ENCODE results near the gene SF3A1. TPM values are rescaled to one million over a fixed set of nuclear protein-coding genes. Genes with fewer than 3 reads are reported as not detected.
A peak's percentile ranks its signal among the peaks of the same experiment; 100 is the strongest.

Gene SF3A1
- total and polyA plus RNA-seq, 2 of the 13 experiments (the other 11 are each of a cell fraction or from before 2014, with no cell fraction given): 10.0 to 22.0 TPM

DNA sequence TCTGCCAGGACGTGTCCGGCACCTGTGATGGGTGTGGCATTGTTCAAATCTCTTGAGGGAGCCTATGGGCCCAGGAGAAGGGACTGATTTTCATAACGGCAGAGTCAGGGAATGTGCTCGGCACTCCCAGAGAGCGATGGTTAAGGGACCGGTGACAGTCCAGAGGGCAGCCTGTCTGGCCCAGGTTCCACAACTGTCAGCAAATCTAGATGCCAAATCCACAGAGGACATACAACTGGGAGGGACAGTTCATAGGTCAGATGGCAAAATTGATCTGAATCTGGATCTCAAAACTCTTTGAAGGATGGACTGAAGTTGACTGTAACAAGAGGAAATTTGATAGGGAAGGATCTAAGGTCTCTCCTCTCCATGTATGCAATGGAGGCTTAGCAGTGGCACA is 47.6 kb upstream of the SF3A1 start (continued):
- TF ChIP-seq ZEB1 (IDR thresholded peaks at IDR 0.05; ENCODE audit: insufficient replicate concordance, low read depth) (peak; percentile 27), PPARG (CRISPR knock-in tag; conservative IDR thresholded peaks at IDR 0.05) (no peak; the same call in 1 of the 2 replicates), DMAP1 (CRISPR knock-in tag; IDR thresholded peaks at IDR 0.05) (no peak), PHF21A (CRISPR knock-in tag; IDR thresholded peaks at IDR 0.05) (peak; percentile 58), ZKSCAN1 (IDR thresholded peaks at IDR 0.05; ENCODE audit: low read length) (no peak), SP5 (CRISPR knock-in tag; IDR thresholded peaks at IDR 0.05; ENCODE audit: borderline replicate concordance, low read depth) (peak; percentile 93), MAZ (IDR thresholded peaks at IDR 0.05; ENCODE audit: borderline replicate concordance, low read depth, low read length) (no peak), MAZ (CRISPR knock-in tag; IDR thresholded peaks at IDR 0.05; ENCODE audit: low read depth) (no peak), ADNP (CRISPR knock-in tag; IDR thresholded peaks at IDR 0.05) (no peak), HOXA3 (CRISPR knock-in tag; IDR thresholded peaks at IDR 0.05) (peak; percentile 37; the same call in 1 of the 2 replicates), HDAC1 (CRISPR knock-in tag; IDR thresholded peaks at IDR 0.05) (peak; percentile 50; the same call in 1 of the 2 replicates), ARNT (IDR thresholded peaks at IDR 0.05) (no peak), ZNF788 (CRISPR knock-in tag; IDR thresholded peaks at IDR 0.05; ENCODE audit: borderline replicate concordance) (no peak), CREM (IDR thresholded peaks at IDR 0.05) (peak; percentile 34; the same call in 1 of the 2 replicates), CREM (CRISPR knock-in tag; IDR thresholded peaks at IDR 0.05) (no peak), ZNF530 (CRISPR knock-in tag; IDR thresholded peaks at IDR 0.05; ENCODE audit: low read depth) (no peak), ZMYM3 (CRISPR knock-in tag; IDR thresholded peaks at IDR 0.05) (peak; percentile 49; the same call in 1 of the 2 replicates), ZNF577 (CRISPR knock-in tag; IDR thresholded peaks at IDR 0.05; ENCODE audit: borderline replicate concordance, low read depth) (no peak), SP4 (CRISPR knock-in tag; IDR thresholded peaks at IDR 0.05) (0 out of 2 replicates have a peak, but pooled peaks have one; percentile 39)
- TF ChIP-seq, protein P1, sequence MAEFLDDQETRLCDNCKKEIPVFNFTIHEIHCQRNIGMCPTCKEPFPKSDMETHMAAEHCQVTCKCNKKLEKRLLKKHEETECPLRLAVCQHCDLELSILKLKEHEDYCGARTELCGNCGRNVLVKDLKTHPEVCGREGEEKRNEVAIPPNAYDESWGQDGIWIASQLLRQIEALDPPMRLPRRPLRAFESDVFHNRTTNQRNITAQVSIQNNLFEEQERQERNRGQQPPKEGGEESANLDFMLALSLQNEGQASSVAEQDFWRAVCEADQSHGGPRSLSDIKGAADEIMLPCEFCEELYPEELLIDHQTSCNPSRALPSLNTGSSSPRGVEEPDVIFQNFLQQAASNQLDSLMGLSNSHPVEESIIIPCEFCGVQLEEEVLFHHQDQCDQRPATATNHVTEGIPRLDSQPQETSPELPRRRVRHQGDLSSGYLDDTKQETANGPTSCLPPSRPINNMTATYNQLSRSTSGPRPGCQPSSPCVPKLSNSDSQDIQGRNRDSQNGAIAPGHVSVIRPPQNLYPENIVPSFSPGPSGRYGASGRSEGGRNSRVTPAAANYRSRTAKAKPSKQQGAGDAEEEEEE (CRISPR knock-in tag; IDR thresholded peaks at IDR 0.05; ENCODE audit: borderline replicate concordance): no peak
- TF ChIP-seq, protein P2, sequence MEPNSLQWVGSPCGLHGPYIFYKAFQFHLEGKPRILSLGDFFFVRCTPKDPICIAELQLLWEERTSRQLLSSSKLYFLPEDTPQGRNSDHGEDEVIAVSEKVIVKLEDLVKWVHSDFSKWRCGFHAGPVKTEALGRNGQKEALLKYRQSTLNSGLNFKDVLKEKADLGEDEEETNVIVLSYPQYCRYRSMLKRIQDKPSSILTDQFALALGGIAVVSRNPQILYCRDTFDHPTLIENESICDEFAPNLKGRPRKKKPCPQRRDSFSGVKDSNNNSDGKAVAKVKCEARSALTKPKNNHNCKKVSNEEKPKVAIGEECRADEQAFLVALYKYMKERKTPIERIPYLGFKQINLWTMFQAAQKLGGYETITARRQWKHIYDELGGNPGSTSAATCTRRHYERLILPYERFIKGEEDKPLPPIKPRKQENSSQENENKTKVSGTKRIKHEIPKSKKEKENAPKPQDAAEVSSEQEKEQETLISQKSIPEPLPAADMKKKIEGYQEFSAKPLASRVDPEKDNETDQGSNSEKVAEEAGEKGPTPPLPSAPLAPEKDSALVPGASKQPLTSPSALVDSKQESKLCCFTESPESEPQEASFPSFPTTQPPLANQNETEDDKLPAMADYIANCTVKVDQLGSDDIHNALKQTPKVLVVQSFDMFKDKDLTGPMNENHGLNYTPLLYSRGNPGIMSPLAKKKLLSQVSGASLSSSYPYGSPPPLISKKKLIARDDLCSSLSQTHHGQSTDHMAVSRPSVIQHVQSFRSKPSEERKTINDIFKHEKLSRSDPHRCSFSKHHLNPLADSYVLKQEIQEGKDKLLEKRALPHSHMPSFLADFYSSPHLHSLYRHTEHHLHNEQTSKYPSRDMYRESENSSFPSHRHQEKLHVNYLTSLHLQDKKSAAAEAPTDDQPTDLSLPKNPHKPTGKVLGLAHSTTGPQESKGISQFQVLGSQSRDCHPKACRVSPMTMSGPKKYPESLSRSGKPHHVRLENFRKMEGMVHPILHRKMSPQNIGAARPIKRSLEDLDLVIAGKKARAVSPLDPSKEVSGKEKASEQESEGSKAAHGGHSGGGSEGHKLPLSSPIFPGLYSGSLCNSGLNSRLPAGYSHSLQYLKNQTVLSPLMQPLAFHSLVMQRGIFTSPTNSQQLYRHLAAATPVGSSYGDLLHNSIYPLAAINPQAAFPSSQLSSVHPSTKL (CRISPR knock-in tag; IDR thresholded peaks at IDR 0.05): peak; percentile 29; the same call in 1 of the 2 replicates
- TF ChIP-seq, protein P3, sequence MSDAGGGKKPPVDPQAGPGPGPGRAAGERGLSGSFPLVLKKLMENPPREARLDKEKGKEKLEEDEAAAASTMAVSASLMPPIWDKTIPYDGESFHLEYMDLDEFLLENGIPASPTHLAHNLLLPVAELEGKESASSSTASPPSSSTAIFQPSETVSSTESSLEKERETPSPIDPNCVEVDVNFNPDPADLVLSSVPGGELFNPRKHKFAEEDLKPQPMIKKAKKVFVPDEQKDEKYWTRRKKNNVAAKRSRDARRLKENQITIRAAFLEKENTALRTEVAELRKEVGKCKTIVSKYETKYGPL (CRISPR knock-in tag; IDR thresholded peaks at IDR 0.05): no peak
- TF ChIP-seq, protein P4, sequence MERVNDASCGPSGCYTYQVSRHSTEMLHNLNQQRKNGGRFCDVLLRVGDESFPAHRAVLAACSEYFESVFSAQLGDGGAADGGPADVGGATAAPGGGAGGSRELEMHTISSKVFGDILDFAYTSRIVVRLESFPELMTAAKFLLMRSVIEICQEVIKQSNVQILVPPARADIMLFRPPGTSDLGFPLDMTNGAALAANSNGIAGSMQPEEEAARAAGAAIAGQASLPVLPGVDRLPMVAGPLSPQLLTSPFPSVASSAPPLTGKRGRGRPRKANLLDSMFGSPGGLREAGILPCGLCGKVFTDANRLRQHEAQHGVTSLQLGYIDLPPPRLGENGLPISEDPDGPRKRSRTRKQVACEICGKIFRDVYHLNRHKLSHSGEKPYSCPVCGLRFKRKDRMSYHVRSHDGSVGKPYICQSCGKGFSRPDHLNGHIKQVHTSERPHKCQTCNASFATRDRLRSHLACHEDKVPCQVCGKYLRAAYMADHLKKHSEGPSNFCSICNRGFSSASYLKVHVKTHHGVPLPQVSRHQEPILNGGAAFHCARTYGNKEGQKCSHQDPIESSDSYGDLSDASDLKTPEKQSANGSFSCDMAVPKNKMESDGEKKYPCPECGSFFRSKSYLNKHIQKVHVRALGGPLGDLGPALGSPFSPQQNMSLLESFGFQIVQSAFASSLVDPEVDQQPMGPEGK (CRISPR knock-in tag; IDR thresholded peaks at IDR 0.05): 0 out of 2 replicates have a peak, but pooled peaks have one; percentile 26
